ENCODE results near the gene INVS. TPM values are rescaled to one million over a fixed set of nuclear protein-coding genes. Genes with fewer than 3 reads are reported as not detected.

The INVS gene
- 21.9 TPM for total RNA-seq

GRCh38 chr9:100098887-100099721 lies at the start of gene INVS, which contains the start of gene ERP44:
Gene INVS, plus strand, starts transcription at chr9:100099243. Its CDS starts 5,279 bp downstream, at chr9:100104522.
Gene ERP44, minus strand, starts transcription at chr9:100099000. Its CDS starts 160 bp downstream, at chr9:100098840.
- TF ChIP-seq POLR2AphosphoS5 (IDR thresholded peaks at IDR 0.05; ENCODE audit: insufficient read depth in 1 of 2, low read depth in 1 of 2): peak; percentile 90 to 94
- TF ChIP-seq, protein P1, sequence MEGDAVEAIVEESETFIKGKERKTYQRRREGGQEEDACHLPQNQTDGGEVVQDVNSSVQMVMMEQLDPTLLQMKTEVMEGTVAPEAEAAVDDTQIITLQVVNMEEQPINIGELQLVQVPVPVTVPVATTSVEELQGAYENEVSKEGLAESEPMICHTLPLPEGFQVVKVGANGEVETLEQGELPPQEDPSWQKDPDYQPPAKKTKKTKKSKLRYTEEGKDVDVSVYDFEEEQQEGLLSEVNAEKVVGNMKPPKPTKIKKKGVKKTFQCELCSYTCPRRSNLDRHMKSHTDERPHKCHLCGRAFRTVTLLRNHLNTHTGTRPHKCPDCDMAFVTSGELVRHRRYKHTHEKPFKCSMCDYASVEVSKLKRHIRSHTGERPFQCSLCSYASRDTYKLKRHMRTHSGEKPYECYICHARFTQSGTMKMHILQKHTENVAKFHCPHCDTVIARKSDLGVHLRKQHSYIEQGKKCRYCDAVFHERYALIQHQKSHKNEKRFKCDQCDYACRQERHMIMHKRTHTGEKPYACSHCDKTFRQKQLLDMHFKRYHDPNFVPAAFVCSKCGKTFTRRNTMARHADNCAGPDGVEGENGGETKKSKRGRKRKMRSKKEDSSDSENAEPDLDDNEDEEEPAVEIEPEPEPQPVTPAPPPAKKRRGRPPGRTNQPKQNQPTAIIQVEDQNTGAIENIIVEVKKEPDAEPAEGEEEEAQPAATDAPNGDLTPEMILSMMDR (IDR thresholded peaks at IDR 0.05): no peak
- TF ChIP-seq POLR2A (IDR thresholded peaks at IDR 0.05): peak in 1 of 2 donors; percentile 50
- DNase-seq (ENCODE audit: extremely low spot score in 2 of 2): peak; percentile 99
- H3K9me3 ChIP-seq: no peaks in the 10 kb centered on the region
- no peaks in the 10 kb centered on the region for H3K27me3 ChIP-seq
- intact Hi-C loops (cut with DNase I): no loop called here
- peaks cover 33% of the 10 kb centered on the region for H3K4me1 ChIP-seq
- H3K4me3 ChIP-seq: peak within 1 kb of the TSS; percentile 73 to 92
- peak within 1 kb of the TSS; percentile 85 for H3K27ac ChIP-seq
- H3K36me3 ChIP-seq: peaks cover 0 to 8% of the 10 kb centered on the region in 2 donors

GRCh38 chr9:100049551-100049950 lies 49.5 kb upstream of the INVS start:
- intact Hi-C loops (cut with DNase I): no loop called here

GRCh38 chr9:100052375-100052774 lies 46.7 kb upstream of the INVS start:
- DNase-seq (ENCODE audit: extremely low spot score in 2 of 2): no peak
- H3K27ac ChIP-seq: no peak overlapping the region
- TF ChIP-seq POLR2A (IDR thresholded peaks at IDR 0.05) (no peak), POLR2AphosphoS5 (IDR thresholded peaks at IDR 0.05; ENCODE audit: insufficient read depth in 1 of 2, low read depth in 1 of 2) (no peak)
- TF ChIP-seq, protein P1 (IDR thresholded peaks at IDR 0.05): no peak
- no peaks in the 10 kb centered on the region for H3K9me3 ChIP-seq
- intact Hi-C loops (cut with DNase I): no loop called here
- H3K36me3 ChIP-seq: peaks cover 0 to 14% of the 10 kb centered on the region in 2 donors
- no peak overlapping the region for H3K4me3 ChIP-seq
- H3K4me1 ChIP-seq: no peaks in the 10 kb centered on the region
- no peaks in the 10 kb centered on the region for H3K27me3 ChIP-seq

More at GRCh38 chr9:100049551-100049950, 49.5 kb upstream of the INVS start:
- Histone ChIP-seq H3K27ac (no peak overlapping the region), H3K27me3 (no peaks in the 10 kb centered on the region), H3K4me1 (no peaks in the 10 kb centered on the region), H3K36me3 (peaks cover 0 to 11% of the 10 kb centered on the region in 2 donors), H3K4me3 (no peak overlapping the region), H3K9me3 (no peaks in the 10 kb centered on the region)
- no peak for DNase-seq (ENCODE audit: extremely low spot score in 2 of 2)
- TF ChIP-seq POLR2A (IDR thresholded peaks at IDR 0.05) (no peak), POLR2AphosphoS5 (IDR thresholded peaks at IDR 0.05; ENCODE audit: insufficient read depth in 1 of 2, low read depth in 1 of 2) (no peak)
- TF ChIP-seq, protein P1 (IDR thresholded peaks at IDR 0.05): no peak

- Histone ChIP-seq H3K27me3 (no peaks in the 10 kb centered on the region), H3K27ac (no peak overlapping the region), H3K4me1 (no peaks in the 10 kb centered on the region), H3K9me3 (no peaks in the 10 kb centered on the region), H3K36me3 (peaks cover 0 to 23% of the 10 kb centered on the region in 2 donors), H3K4me3 (no peak overlapping the region)
- intact Hi-C loops (cut with DNase I): no loop called here
- TF ChIP-seq, protein P1 (IDR thresholded peaks at IDR 0.05): no peak
- no peak for TF ChIP-seq POLR2AphosphoS5 (IDR thresholded peaks at IDR 0.05; ENCODE audit: insufficient read depth in 1 of 2, low read depth in 1 of 2)
- no peak for TF ChIP-seq POLR2A (IDR thresholded peaks at IDR 0.05)
- no peak for DNase-seq (ENCODE audit: extremely low spot score in 2 of 2)
Measured at GRCh38 chr9:100056561-100056960, 42.5 kb upstream of the INVS start.

- no peak overlapping the region for H3K4me3 ChIP-seq
- H3K4me1 ChIP-seq: no peaks in the 10 kb centered on the region
- no peaks in the 10 kb centered on the region for H3K27me3 ChIP-seq
- TF ChIP-seq, protein P1 (IDR thresholded peaks at IDR 0.05): no peak
- TF ChIP-seq POLR2A (IDR thresholded peaks at IDR 0.05) (no peak), POLR2AphosphoS5 (IDR thresholded peaks at IDR 0.05; ENCODE audit: insufficient read depth in 1 of 2, low read depth in 1 of 2) (no peak)
- intact Hi-C loops (cut with DNase I): no loop called here
- H3K9me3 ChIP-seq: no peaks in the 10 kb centered on the region
- no peak for DNase-seq (ENCODE audit: extremely low spot score in 2 of 2)
- no peak overlapping the region for H3K27ac ChIP-seq
- H3K36me3 ChIP-seq: peaks cover 0 to 20% of the 10 kb centered on the region in 2 donors
Measured at GRCh38 chr9:100057624-100058023, 41.4 kb upstream of the INVS start.
